ENCODE measurements around the gene SIX2. TPM values are rescaled to one million over a fixed set of nuclear protein-coding genes. Genes with fewer than 3 reads are reported as not detected.

SIX2 gene
- total and polyA plus RNA-seq, 9 of the 15 experiments (the other 6 are each of a cell fraction or from before 2014, with no cell fraction given) = not detected

DNA sequence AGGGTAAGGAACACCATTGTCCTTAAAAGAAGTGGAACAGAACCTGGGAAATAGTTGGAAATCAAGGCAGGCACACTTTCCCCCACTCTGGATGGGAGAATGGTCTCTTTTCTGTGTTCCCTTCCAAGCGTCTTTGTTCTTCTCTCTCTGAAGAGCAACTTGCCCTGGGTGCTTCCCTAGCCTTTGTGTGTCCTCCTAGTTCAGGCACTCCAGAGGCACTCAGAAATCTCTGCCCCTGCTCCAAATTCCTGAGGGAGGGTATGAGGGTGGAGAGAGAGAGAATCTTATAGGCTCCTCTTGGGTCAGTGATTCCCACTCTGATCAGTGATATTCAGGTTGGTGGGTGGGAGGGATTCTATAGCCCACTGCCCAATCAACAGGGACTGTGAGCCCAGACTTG lies 8.8 kb upstream of the SIX2 start:
- intact Hi-C loops (cut with micrococcal nuclease) (no loop called here), in situ Hi-C loops (cut with MboI) (no loop called here)
- Histone ChIP-seq H3K4me1 (replicated peaks in 1 of 2; ENCODE audit: control insufficient read depth in 2 of 2, insufficient read depth in 2 of 2, low read length in 2 of 2) (peaks cover 0 to 10% of the 10 kb centered on the region in 2 experiments; a peak in 1 of 5 replicates), H3K4me2 (ENCODE audit: insufficient read depth, low read length) (no peak overlapping the region), H3K9ac (ENCODE audit: insufficient read depth in 1 of 2, low read depth in 2 of 2, low read length in 2 of 2) (no peak overlapping the region), H3K27me3 (ENCODE audit: control insufficient read depth in 2 of 2, insufficient read depth in 2 of 2, low read length in 2 of 2) (peaks cover 3 to 26% of the 10 kb centered on the region in 2 experiments; a peak in 2 of 5 replicates), H3K27ac (ENCODE audit: extremely low read depth, low read depth, low read length) (no peak overlapping the region), H2AFZ (ENCODE audit: low read depth, low read length) (no peak overlapping the region), H3K9me1 (ENCODE audit: control insufficient read depth, insufficient read depth, low read length) (no peaks in the 10 kb centered on the region), H4K20me1 (replicated peaks; ENCODE audit: control insufficient read depth, insufficient read depth, low read length) (no peaks in the 10 kb centered on the region), H3K4me3 (no peak overlapping the region), H3K79me2 (ENCODE audit: control insufficient read depth, insufficient read depth, low read length) (no peaks in the 10 kb centered on the region), H3K36me3 (ENCODE audit: control insufficient read depth, insufficient read depth, low read length) (no peaks in the 10 kb centered on the region), H3K9me3 (replicated peaks; ENCODE audit: control insufficient read depth, insufficient read depth, low read depth, low read length) (no peaks in the 10 kb centered on the region)
- no peak for ATAC-seq
- ChIA-PET POLR2A (no interaction called here), CTCF (ENCODE audit: low intra/inter-chr PET ratio) (no interaction called here)
- BruUV-seq (replicated peaks) = no TSS peak
- no peak for DNase-seq (ENCODE audit: extremely low read depth in 1 of 4, low spot score in 3 of 4)
- 0% methylated on average over 1 of the region's 1 CpG for WGBS (ENCODE audit: insufficient coverage, low coverage, missing lambda C conversion rate)
- TF ChIP-seq FOXJ2 (tag; IDR thresholded peaks at IDR 0.05) = no peak
- FAIRE-seq = no peak

DNA sequence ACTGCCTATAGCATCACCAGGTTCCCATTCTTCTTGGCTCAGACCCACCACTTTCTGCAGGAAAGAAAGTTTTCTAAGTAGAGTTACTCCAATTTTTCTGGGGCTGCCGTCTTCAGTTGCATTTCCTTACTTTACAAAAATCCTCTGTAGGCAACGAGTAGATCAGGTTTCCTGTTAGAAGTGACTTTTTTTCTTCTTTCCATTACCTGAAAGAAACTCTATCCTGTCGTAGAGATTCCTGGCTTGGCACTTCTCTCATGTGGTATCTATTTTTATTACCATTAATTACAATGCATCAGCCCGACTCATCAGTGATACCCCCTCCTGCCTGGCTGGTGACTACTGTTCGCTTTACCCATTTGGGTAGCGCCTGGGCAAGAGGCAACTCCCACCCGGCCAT lies 5.6 kb upstream of the SIX2 start:
- Histone ChIP-seq H3K27ac (ENCODE audit: extremely low read depth, low read depth, low read length) (no peak overlapping the region), H3K4me2 (ENCODE audit: insufficient read depth, low read length) (no peak overlapping the region), H3K79me2 (ENCODE audit: control insufficient read depth, insufficient read depth, low read length) (no peaks in the 10 kb centered on the region), H2AFZ (ENCODE audit: low read depth, low read length) (no peak overlapping the region), H3K27me3 (ENCODE audit: control insufficient read depth in 2 of 2, insufficient read depth in 2 of 2, low read length in 2 of 2) (peaks cover 18 to 52% of the 10 kb centered on the region in 2 experiments; a peak in 4 of 5 replicates), H3K4me3 (no peak overlapping the region), H3K9ac (ENCODE audit: insufficient read depth in 1 of 2, low read depth in 2 of 2, low read length in 2 of 2) (no peak overlapping the region), H3K36me3 (ENCODE audit: control insufficient read depth, insufficient read depth, low read length) (no peaks in the 10 kb centered on the region), H3K9me3 (replicated peaks; ENCODE audit: control insufficient read depth, insufficient read depth, low read depth, low read length) (no peaks in the 10 kb centered on the region), H4K20me1 (replicated peaks; ENCODE audit: control insufficient read depth, insufficient read depth, low read length) (no peaks in the 10 kb centered on the region; the same call in 1 of the 2 replicates), H3K4me1 (replicated peaks in 1 of 2; ENCODE audit: control insufficient read depth in 2 of 2, insufficient read depth in 2 of 2, low read length in 2 of 2) (peaks cover 0 to 17% of the 10 kb centered on the region in 2 experiments; a peak in 1 of 5 replicates), H3K9me1 (ENCODE audit: control insufficient read depth, insufficient read depth, low read length) (no peaks in the 10 kb centered on the region)
- intact Hi-C loops (cut with micrococcal nuclease) = no loop called here
- DNase-seq (ENCODE audit: extremely low read depth in 1 of 4, low spot score in 3 of 4) (no peak), FAIRE-seq (no peak), ATAC-seq (no peak)
- POLR2A ChIA-PET = interaction anchor here (0.7 kb wide), 1 partner anchor 1191 kb away, joined by 3 read pairs; no protein-coding TSS in a partner anchor
- in situ Hi-C loops (cut with MboI) = no loop called here
- WGBS (ENCODE audit: insufficient coverage, low coverage, missing lambda C conversion rate) = 2% methylated on average over 7 of the region's 7 CpGs
- TF ChIP-seq ZNF586 (CRISPR knock-in tag; conservative IDR thresholded peaks at IDR 0.05) = no peak
- CTCF ChIA-PET (ENCODE audit: low intra/inter-chr PET ratio) = no interaction called here
- no TSS peak for BruUV-seq (replicated peaks)

Measured in K562 (cell line).